Testis (tissue), 3 donors: Measurements from ENCODE around the gene COL11A2. TPM values are rescaled to one million over a fixed set of nuclear protein-coding genes. Genes with fewer than 3 reads are reported as not detected.

Experiments
- DNase-seq: peaks from one replicate; pipeline ENCODE4 v3.0.0-alpha.2; 2019
- H3K27ac ChIP-seq, 2 donors: fragments of 200-600 bp; sonication (generic); one replicate each; pipeline ENCODE4 v1.5.1; 2019
- H3K27me3 ChIP-seq: fragments of 200-600 bp; sonication (generic); one replicate; pipeline ENCODE4 v1.5.1; 2019
- H3K36me3 ChIP-seq: fragments of 200-600 bp; sonication (generic); one replicate; pipeline ENCODE4 v1.5.1; 2017; ENCODE audit warnings: low read depth; ENCODE audit errors: missing control alignments
- H3K4me1 ChIP-seq: fragments of 200-600 bp; sonication (generic); one replicate; pipeline ENCODE4 v1.5.1; 2019
- H3K4me3 ChIP-seq, 2 donors: fragments of 200-600 bp; sonication (generic); one replicate each; pipeline ENCODE4 v1.5.1; 2017 to 2019
- H3K9me3 ChIP-seq: fragments of 200-600 bp; sonication (generic); one replicate; pipeline ENCODE4 v1.5.1; 2017
- CTCF ChIP-seq, 3 experiments: fragments of 450-650 bp in 2 of 3; fragments of 200-600 bp in 1 of 3; sonication (generic) in 1 of 3; IDR thresholded peaks; one replicate each; pipeline ENCODE4 v1.5.1; 2016 to 2019; ENCODE audit warnings: antibody characterized with exemption in 3 of 3, mild to moderate bottlenecking in 2 of 3, moderate library complexity in 1 of 3
- POLR2A ChIP-seq: fragments of 450-650 bp; IDR thresholded peaks from one replicate; pipeline ENCODE4 v1.6.1; 2017; ENCODE audit warnings: antibody characterized with exemption, mild to moderate bottlenecking, moderate library complexity
- WGBS, 2 donors: methylation state at CpG; one replicate each; pipeline ENCODE4 v1.1.5; 2018; 5-methylcytosine and 5-hydroxymethylcytosine counted together
- intact Hi-C: fragments of 100-400 bp; cut with DNase I; formaldehyde crosslinking; loops from one replicate; pipeline ENCODE4 v1.15.1; 2023; ENCODE audit warnings: low total_unique reads
- polyA plus RNA-seq: library from polyadenylated mRNA; stranded (reverse); fragments of 350-450 nt; fragmentation: Illumina TruSeq; extraction: RNeasy Lipid Tissue Mini Kit (QIAGEN cat#74804); gene quantifications from one replicate; pipeline ENCODE4 v1.2.3, GENCODE V29; 2014; ENCODE audit warnings: low read depth, low replicate concordance; ENCODE audit not compliant: insufficient read depth
- total RNA-seq, 2 donors: library from RNA; depleted of rRNA; stranded (reverse); fragments of >200 nt; gene quantifications; one replicate each; pipeline ENCODE4 v1.2.3, GENCODE V29; 2016

The COL11A2 gene
- total and polyA plus RNA-seq, 3 donors from 2014 or later = 8.2 to 8.8 (median 8.6) TPM

DNA sequence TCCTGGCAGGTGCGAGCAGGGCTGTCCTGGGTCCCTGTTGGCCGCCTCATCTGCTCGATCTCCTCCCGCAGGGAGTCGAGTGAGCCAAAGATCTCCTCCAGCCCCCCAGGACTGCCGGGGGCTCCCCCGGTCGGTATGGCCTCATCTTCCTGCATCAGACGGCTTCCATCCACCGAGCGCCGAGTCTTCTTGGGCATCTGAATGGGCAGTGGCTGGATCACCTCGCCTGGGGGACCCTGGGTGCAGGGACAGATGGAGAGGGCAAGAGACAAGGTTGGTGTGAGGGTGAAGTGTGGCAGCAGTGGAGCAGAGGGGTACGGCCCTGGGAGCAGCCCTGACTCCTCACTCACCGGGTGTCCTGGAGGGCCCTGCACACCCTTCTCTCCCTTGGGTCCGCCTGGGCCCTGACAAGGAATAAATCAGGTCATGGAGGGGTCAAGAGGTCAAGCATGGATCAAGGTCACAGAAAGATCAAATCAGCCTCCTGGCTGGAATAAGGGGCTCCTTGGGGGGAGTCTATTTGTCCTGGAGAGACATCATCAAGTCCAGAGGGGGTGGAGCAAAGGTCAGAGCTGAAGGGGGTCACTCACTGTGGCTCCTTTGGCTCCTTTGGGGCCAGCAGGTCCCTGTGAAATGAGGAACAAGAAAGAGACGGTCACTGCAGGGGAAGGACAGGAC lies 26.5 kb downstream of the COL11A2 start:
- Histone ChIP-seq H3K4me3 (no peak overlapping the region), H3K27me3 (no peaks in the 10 kb centered on the region), H3K9me3 (no peaks in the 10 kb centered on the region), H3K27ac (no peak overlapping the region), H3K36me3 (no peaks in the 10 kb centered on the region), H3K4me1 (peaks cover 6% of the 10 kb centered on the region)
- DNase-seq = no peak
- no peak for TF ChIP-seq POLR2A
- TF ChIP-seq CTCF (IDR thresholded peaks at IDR 0.05) = no peak
- intact Hi-C loops = no loop called here
- 90 to 91% methylated on average over 17 of the region's 17 CpGs for WGBS, 2 donors

GRCh38 chr6:33164665-33165373 lies 27.4 kb downstream of the COL11A2 start:
- H3K4me1 ChIP-seq = peaks cover 10% of the 10 kb centered on the region
- TF ChIP-seq CTCF (IDR thresholded peaks at IDR 0.05) (no peak), POLR2A (no peak)
- no peak for DNase-seq
- no peak overlapping the region for H3K27ac ChIP-seq
- no peak overlapping the region for H3K4me3 ChIP-seq
- intact Hi-C loops = no loop called here
- no peaks in the 10 kb centered on the region for H3K36me3 ChIP-seq
- no peaks in the 10 kb centered on the region for H3K27me3 ChIP-seq
- H3K9me3 ChIP-seq = no peaks in the 10 kb centered on the region
- 69 to 77% methylated on average over 13 to 14 of the region's 14 CpGs for WGBS, 2 donors

- intact Hi-C loops = no loop called here
- DNase-seq = no peak
- no peak for TF ChIP-seq POLR2A
- TF ChIP-seq CTCF (IDR thresholded peaks at IDR 0.05) = no peak
- Histone ChIP-seq H3K27me3 (no peaks in the 10 kb centered on the region), H3K36me3 (no peaks in the 10 kb centered on the region), H3K4me3 (no peak overlapping the region), H3K27ac (no peak overlapping the region), H3K9me3 (no peaks in the 10 kb centered on the region), H3K4me1 (peaks cover 10% of the 10 kb centered on the region)
- 65 to 69% methylated on average over 10 of the region's 10 CpGs for WGBS, 2 donors
Observed at GRCh38 chr6:33164176-33164575, 28.1 kb downstream of the COL11A2 start.

GRCh38 chr6:33163540-33163939 lies 28.7 kb downstream of the COL11A2 start:
- no peak for DNase-seq
- Histone ChIP-seq H3K4me1 (peaks cover 10% of the 10 kb centered on the region), H3K9me3 (no peaks in the 10 kb centered on the region), H3K4me3 (no peak overlapping the region), H3K27ac (no peak overlapping the region), H3K36me3 (no peaks in the 10 kb centered on the region), H3K27me3 (no peaks in the 10 kb centered on the region)
- WGBS, 2 donors = 72 to 88% methylated on average over 4 to 10 of the region's 10 CpGs
- TF ChIP-seq CTCF (IDR thresholded peaks at IDR 0.05) (no peak), POLR2A (no peak)
- intact Hi-C loops = loop anchor here (2.0 kb wide), 1 partner anchor 83 kb away; no protein-coding TSS in a partner anchor
